ENCODE measurements around the gene RIPK3.

RIPK3 gene

GRCh38 chr14:24311837-24312615, 27.8 kb downstream of the RIPK3 start:
- no peak for DNase-seq (ENCODE audit: low read depth)
- H3K4me3 ChIP-seq (ENCODE audit: control insufficient read depth, low read depth, low read length) = no peak overlapping the region
- TF ChIP-seq CTCF (IDR thresholded peaks at IDR 0.05; ENCODE audit: control insufficient read depth, insufficient read depth, low read depth, low read length, missing control alignments) = no peak

DNA sequence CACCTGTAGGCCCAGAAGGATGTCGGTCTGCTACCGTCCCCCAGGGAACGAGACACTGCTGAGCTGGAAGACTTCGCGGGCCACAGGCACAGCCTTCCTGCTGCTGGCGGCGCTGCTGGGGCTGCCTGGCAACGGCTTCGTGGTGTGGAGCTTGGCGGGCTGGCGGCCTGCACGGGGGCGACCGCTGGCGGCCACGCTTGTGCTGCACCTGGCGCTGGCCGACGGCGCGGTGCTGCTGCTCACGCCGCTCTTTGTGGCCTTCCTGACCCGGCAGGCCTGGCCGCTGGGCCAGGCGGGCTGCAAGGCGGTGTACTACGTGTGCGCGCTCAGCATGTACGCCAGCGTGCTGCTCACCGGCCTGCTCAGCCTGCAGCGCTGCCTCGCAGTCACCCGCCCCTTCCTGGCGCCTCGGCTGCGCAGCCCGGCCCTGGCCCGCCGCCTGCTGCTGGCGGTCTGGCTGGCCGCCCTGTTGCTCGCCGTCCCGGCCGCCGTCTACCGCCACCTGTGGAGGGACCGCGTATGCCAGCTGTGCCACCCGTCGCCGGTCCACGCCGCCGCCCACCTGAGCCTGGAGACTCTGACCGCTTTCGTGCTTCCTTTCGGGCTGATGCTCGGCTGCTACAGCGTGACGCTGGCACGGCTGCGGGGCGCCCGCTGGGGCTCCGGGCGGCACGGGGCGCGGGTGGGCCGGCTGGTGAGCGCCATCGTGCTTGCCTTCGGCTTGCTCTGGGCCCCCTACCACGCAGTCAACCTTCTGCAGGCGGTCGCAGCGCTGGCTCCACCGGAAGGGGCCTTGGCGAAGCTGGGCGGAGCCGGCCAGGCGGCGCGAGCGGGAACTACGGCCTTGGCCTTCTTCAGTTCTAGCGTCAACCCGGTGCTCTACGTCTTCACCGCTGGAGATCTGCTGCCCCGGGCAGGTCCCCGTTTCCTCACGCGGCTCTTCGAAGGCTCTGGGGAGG, 28.9 kb downstream of the RIPK3 start, which contains the start of gene LTB4R:
TSS of gene LTB4R (plus strand) at position 857 of the 959 bp plus-strand sequence. CDS start 4,150 bp downstream, outside the sequence.
- no peak for DNase-seq (ENCODE audit: low read depth)
- no peak within 1 kb of the TSS for H3K4me3 ChIP-seq (ENCODE audit: control insufficient read depth, low read depth, low read length)
- TF ChIP-seq CTCF (IDR thresholded peaks at IDR 0.05; ENCODE audit: control insufficient read depth, insufficient read depth, low read depth, low read length, missing control alignments) = peak; percentile 18

GRCh38 chr14:24310265-24310645, 29.5 kb downstream of the RIPK3 start:
- TF ChIP-seq CTCF (IDR thresholded peaks at IDR 0.05; ENCODE audit: control insufficient read depth, insufficient read depth, low read depth, low read length, missing control alignments) = no peak
- H3K4me3 ChIP-seq (ENCODE audit: control insufficient read depth, low read depth, low read length) = no peak overlapping the region
- no peak for DNase-seq (ENCODE audit: low read depth)

DNA sequence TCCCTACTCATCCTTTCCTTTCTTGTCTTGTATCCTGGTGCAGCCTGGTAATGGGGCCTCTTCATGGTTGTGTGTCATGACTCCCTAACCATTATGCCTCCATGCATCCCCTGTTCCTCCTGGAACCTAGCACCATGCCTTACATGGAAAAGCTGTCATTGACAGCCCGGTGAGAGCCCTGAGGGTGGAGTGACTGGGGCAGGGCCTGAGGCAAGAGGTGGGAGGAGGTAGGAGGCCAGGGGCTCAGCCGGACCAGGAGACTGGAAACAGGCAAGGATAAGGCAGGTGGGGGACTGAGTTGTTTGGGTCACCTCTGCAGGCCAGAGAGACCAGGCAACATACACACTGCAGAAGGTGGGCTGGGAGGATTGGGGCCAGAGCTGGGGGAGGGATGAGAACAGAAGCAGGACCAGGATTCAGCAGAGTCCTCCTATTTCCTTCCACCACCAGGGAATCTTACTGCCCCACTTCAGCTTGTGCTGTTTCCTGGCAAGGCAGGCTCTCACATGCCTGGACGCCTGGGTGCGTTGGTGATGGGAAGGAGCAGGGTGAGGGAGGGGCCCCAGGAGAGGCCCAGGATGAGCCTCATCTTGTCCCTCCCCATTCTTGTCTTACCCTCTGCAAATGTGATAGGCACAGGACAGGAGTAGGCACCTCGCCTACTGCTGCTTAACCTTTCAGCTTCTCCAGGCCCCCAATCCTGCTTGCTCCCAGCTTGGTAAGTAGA, 30.1 kb downstream of the RIPK3 start, which contains the start of gene LTB4R2:
TSS of gene LTB4R2 (plus strand) at position 603 of the 727 bp plus-strand sequence. CDS start 525 bp downstream, outside the sequence.
- no peak for TF ChIP-seq CTCF (IDR thresholded peaks at IDR 0.05; ENCODE audit: control insufficient read depth, insufficient read depth, low read depth, low read length, missing control alignments)
- H3K4me3 ChIP-seq (ENCODE audit: control insufficient read depth, low read depth, low read length) = no peak within 1 kb of the TSS
- DNase-seq (ENCODE audit: low read depth) = no peak

DNA sequence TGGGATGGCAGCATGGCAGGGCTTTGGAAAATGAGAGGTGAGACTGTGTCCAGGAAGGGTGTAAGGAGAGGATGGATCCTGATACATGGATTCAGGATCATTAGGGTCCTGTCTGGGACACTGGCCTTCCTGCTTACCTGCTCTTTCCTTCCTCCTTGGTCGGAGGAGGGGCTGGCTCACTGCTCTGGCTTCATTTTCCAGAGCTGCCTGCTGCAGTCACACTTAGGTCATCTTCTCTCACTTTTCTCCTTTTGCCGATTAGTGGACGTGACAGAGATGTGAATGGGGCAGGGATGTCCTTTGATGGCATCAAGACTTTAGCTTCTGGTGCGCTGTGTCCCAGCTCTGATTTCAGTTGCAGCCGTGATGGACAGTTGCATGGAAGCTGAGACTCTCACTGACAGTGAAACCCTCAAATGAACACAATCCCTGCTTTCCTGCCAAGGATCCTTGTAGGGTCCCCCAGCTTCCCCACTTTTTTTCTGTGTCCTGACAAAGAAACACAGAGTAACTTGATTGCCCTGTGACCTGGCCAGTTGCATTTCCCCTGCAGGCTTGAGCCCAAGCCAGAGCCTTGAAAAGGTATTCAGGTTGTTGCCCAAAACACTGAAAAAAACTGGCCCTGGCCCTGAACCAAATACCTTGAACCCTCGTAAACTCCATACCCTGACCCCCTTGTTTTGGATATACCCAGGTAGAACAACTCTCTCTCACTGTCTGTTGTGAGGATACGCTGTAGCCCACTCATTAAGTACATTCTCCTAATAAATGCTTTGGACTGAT, 31.3 kb downstream of the RIPK3 start:
- H3K4me3 ChIP-seq (ENCODE audit: control insufficient read depth, low read depth, low read length) = no peak overlapping the region
- DNase-seq (ENCODE audit: low read depth) = no peak
- TF ChIP-seq CTCF (IDR thresholded peaks at IDR 0.05; ENCODE audit: control insufficient read depth, insufficient read depth, low read depth, low read length, missing control alignments) = no peak
